Tracheal epithelial cell (primary cell): Measurements from ENCODE around the gene SYT7. TPM values are rescaled to one million over a fixed set of nuclear protein-coding genes. Genes with fewer than 3 reads are reported as not detected.

Experiments
- total RNA-seq: library from RNA; depleted of rRNA; stranded (reverse); fragments of >200 nt; gene quantifications from 2 replicates; pipeline ENCODE4 v1.2.1, GENCODE V29; 2014

Gene SYT7
- 13.4 and 17.6 TPM in 2 replicates for total RNA-seq

GRCh38 chr11:61581030-61581928 is at the start of gene SYT7:
Gene SYT7, minus strand, starts transcription at chr11:61581076. Its CDS starts 256 bp downstream, at chr11:61580820.

GRCh38 chr11:61507962-61508861 is 72.7 kb downstream of the SYT7 start, which contains the start of gene LRRC10B:
Gene LRRC10B, plus strand, starts transcription at chr11:61508749. Its CDS starts 250 bp downstream, at chr11:61508999.

Other genes with a start within 250 kb of the SYT7 start
- 231 and 235 TPM in 2 replicates for gene DDB1, start 248.0 kb downstream of the SYT7 start, total RNA-seq
- 20.0 and 22.2 TPM in 2 replicates for gene TKFC, start 247.8 kb downstream of the SYT7 start, total RNA-seq
- 55.0 and 66.7 TPM in 2 replicates for gene CYB561A3, start 219.2 kb downstream of the SYT7 start, total RNA-seq
- 12.8 and 16.8 TPM in 2 replicates for gene TMEM138, start 218.7 kb downstream of the SYT7 start, total RNA-seq
- gene TMEM216, start 188.5 kb downstream of the SYT7 start, total RNA-seq: 5.5 and 16.6 TPM in 2 replicates
- 10.9 and 13.3 TPM in 2 replicates for gene CPSF7, start 151.1 kb downstream of the SYT7 start, total RNA-seq
- gene SDHAF2, start 151.0 kb downstream of the SYT7 start, total RNA-seq: 15.8 and 40.2 TPM in 2 replicates
- gene LRRC10B, start 72.3 kb downstream of the SYT7 start, total RNA-seq: not detected in 2 replicates
- gene DAGLA, start 99.3 kb upstream of the SYT7 start, total RNA-seq: under 0.01 and 0.96 TPM in 2 replicates
- gene MYRF, start 171.6 kb upstream of the SYT7 start, total RNA-seq: under 0.01 and 0.72 TPM in 2 replicates
- gene TMEM258, start 211.5 kb upstream of the SYT7 start, total RNA-seq: 30.8 and 38.4 TPM in 2 replicates
- 3.2 and 12.5 TPM in 2 replicates for gene FEN1, start 211.8 kb upstream of the SYT7 start, total RNA-seq
- gene FADS1, start 235.9 kb upstream of the SYT7 start, total RNA-seq: 40.2 and 79.7 TPM in 2 replicates
- gene FADS2, start 247.2 kb upstream of the SYT7 start, total RNA-seq: 63.5 and 143 TPM in 2 replicates